HL-60/S4 treated with phorbol 12-myristate 13-acetate at 8.2 ng/mL for 4 days and 3 days (cell line): ENCODE data around the gene PDE2A.

Source experiments
- in situ Hi-C: fragments of 300-500 bp; cut with MboI; formaldehyde crosslinking; loops from 2 replicates; pipeline ENCODE4 v1.15.0; 2022; ENCODE audit warnings: low sequenced_read_pairs

PDE2A gene

DNA sequence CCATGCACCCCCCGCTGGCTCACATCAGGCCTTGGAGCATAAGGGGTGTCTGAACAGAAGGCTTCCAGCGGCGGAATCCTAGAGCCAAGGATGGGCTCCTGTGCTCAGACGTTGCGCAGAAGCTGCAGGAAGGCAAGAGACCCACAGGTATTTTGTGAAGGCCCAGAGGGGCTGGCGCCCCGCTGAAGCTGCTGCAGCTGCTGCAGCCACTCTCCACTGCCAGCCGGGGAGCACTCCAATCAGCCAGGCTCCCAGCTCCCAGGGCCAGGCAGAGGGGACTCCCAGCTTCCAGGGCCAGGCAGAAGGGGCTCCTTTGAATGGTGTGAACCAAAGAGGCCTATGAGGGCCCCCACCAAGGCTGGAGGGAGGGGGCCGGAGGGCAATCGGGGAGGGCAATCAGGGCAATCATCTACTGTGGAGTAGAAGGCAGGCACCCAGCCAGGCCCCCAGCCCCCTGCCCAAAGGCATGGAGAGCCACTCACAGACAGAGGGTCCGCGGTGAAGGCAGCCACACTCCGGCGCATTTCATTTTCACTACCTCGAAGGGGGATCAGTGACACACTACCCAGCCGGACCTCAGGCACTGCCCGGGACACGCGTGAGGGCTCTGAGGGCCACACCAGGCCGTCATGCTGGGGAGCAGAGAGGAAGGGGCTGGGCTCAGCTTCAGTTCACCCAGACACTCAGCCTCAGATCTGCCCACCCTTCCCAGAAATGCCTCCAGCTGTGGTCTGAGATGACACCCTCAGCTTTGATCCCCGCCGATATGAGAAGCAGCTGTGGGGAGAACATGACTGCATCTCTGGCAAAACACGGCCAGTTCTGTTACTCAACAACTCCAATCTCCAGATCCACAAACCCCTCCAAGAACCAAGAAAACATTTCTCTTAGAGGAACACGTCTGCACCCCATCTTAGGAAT, 11.6 kb upstream of the PDE2A start:
- in situ Hi-C loops, result no loop called here

GRCh38 chr11:72684236-72684912, 10.2 kb upstream of the PDE2A start:
- in situ Hi-C loops, result no loop called here

DNA sequence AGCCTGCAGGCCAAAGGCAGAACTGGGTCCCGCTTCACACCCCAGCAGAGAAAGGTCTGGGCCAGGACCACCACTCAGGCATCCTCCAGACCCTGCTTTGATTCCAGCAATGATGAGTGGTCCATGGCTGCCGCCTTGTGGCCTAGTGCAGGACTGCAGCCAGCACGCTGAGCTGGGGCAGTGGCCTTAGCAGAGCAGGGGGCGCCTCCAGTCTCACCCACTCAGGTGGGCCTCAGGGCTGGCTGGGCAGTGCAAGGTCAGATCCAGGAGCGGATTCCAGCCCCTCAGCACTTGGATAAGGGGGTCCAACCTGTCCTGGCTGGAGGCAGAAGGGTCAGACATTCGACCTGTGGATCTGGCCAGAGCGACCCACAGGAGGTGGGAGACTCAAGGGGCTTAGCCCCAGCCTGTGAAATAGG, 9.6 kb upstream of the PDE2A start:
- in situ Hi-C loops, result no loop called here

DNA sequence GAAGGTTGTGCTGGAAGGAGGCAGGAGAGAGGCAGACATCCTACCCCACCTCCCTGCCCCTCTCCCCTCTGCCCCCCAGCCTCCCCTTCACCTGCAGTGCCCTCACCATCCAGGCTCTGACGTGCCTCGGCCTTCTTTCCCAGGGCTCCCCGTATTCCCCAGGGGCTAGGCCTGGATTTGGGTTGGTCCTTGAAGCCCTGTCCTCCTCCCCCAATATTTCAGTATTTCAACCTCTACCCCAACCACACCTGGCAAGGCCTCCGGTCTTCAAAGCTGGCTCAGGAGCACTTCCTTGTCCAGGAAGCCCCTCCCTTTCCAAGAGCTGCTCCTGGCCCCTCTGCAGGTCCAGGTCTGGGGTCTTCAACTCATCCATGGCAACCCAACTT, 8.6 kb upstream of the PDE2A start:
- in situ Hi-C loops, result no loop called here

DNA sequence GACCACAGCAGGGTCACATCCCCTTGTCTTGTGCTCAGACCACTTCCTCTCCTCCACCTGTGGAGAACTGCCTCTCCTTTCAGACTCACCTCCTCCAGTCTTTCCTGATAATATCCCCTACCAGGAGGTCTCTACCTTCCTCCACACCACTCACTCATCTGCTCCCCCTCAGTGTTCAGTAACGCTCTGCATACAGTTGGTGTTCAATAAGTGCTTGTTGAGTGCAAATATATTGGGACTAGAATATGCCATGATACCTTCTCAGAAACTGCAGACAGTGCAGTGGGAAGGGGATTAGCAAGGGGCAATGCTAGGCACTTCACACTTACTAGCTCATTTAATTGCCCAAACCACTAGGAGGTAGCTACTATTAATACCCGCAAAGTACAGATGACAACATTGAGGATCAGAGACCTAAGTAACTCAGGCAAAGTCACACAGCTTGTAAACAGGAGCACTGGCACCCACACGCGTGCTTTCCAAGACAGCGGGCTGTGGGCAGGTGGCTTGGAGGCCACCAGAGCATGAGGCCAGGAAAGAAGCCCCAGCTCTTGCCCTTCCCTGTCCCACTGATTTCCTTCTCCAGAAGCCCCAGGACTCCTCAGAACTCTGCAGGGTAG, 8.1 kb upstream of the PDE2A start:
- in situ Hi-C loops, result no loop called here

GRCh38 chr11:72681226-72682153, 7.3 kb upstream of the PDE2A start:
- in situ Hi-C loops, result no loop called here

DNA sequence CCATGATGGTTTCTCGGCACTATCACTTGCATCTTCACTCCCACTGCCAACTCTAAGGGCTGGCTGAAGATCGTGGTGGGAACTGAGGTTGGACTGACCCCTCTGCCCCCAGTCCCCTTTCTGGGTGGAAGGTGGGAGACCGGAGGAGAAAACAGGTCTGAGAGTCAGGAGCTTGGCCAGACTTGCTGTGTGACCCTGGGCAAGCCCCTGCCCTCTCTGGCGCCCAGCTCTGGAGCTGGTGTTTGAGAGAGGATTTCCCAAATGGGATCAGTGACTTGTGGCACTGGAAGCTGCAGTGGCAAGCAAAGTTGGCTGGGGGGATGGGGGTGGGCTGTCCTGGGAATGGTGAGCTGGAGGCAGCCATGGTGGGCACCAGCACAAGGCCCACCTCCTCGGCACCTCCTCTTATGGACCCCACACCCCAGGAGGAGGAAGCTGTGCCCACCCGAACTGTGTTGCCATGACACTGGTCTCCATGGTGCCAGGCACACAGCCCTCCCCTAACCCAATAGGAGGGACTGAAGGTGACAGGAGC, 6.5 kb upstream of the PDE2A start:
- in situ Hi-C loops, result no loop called here

- in situ Hi-C loops, result loop anchor here (10.0 kb wide), 1 partner anchor 95 kb away; no protein-coding TSS in a partner anchor
These were observed 5.6 kb upstream of the PDE2A start for GRCh38 chr11:72679869-72680268.

DNA sequence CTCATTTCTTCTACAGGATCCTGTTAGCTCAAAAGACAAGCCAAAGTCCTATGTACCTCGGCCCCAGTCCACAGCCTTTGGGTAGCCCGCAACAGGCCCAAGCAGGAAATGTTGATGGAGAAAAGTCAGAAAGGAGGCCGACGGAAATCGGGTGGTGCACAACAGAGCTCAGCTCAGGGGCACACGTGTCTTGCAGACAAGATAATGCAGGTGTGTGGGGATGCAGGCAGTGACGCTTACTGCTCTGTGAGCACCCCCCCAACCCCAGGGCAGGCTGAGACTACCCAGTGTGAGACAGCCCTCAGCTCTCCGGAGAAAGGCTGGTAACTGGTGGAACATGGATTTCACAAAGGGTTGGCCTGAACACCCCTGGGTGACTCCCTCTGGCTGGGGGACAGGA, 4.3 kb upstream of the PDE2A start:
- in situ Hi-C loops, result loop anchor here (10.0 kb wide), 1 partner anchor 94 kb away; no protein-coding TSS in a partner anchor

DNA sequence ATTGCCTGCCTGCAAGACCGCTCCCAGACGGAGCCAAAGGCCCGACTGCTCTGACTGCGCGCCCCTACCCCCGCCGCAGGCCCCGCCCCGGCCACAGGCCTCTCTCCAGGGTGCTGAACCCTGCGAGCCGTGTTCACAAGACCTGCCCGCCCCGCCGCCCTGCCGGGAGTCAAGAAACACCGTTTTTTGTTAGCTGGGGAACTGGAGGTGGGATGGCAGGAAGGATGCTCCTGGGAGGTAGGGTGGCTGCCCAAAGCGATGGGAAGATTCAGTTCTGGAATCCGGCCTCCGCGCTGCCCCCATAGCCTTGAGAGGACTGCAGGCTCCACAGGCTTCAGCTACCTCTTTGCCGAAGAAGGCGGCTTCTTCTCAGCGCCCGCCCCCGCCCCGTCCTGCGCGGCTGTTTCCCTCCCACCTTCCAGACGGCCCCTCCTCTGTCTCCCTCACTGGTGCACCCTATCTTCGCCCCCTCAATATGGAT, 2.7 kb upstream of the PDE2A start:
- in situ Hi-C loops, result loop anchor here (10.0 kb wide), 1 partner anchor 92 kb away; no protein-coding TSS in a partner anchor

DNA sequence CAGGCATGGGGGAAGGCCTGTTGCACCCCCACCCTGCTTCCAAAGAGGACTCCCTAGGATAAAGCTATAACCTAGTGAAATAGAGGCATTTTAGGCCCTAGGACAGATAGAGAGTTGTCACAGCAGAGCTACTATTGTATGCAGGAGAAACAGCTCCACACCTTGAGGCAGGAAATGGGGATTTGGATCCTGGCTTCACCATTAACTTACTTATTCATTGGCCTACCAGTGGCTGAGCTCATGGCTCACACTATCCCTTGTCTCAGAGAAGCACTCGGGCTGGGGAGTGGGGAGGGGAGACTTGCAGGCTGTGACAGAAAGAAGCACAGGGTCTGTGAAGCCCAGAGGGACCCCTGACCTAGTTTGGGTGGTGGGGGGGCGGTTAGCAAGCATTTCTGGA, 999 bp upstream of the PDE2A start:
- in situ Hi-C loops, result loop anchor here (10.0 kb wide), 1 partner anchor 90 kb away; no protein-coding TSS in a partner anchor

- in situ Hi-C loops, result loop anchor here (10.0 to 25.0 kb wide), 2 partner anchors 89 to 211 kb away; no protein-coding TSS in a partner anchor
These were observed 809 bp downstream of the PDE2A start for GRCh38 chr11:72673284-72673942.

GRCh38 chr11:72672597-72673238, 1.5 kb downstream of the PDE2A start:
- in situ Hi-C loops, result loop anchor here (10.0 to 25.0 kb wide), 2 partner anchors 88 to 210 kb away; no protein-coding TSS in a partner anchor

GRCh38 chr11:72671152-72672099, 2.8 kb downstream of the PDE2A start:
- in situ Hi-C loops, result loop anchor here (10.0 to 25.0 kb wide), 2 partner anchors 87 to 209 kb away; no protein-coding TSS in a partner anchor

DNA sequence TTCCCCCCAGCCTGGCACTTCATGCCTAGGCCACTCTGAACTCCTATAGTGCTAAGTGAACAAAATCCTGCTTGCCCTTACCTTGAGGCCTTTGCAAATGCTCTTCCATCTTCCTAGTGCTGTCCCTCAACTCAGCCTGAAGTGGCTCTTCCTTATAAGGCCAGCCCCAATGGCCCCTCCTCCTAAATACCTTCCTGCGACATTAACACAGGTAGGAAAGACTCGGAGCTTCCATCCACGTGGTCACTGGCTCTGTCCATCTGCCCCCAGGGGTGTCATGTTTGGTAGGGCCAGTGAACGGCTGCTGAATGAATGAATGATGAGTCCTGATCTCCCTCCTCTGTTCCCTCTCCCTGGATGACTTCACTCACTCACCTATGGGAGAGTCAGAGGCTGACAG, 4.2 kb downstream of the PDE2A start:
- in situ Hi-C loops, result loop anchor here (10.0 to 25.0 kb wide), 2 partner anchors 85 to 208 kb away; no protein-coding TSS in a partner anchor

DNA sequence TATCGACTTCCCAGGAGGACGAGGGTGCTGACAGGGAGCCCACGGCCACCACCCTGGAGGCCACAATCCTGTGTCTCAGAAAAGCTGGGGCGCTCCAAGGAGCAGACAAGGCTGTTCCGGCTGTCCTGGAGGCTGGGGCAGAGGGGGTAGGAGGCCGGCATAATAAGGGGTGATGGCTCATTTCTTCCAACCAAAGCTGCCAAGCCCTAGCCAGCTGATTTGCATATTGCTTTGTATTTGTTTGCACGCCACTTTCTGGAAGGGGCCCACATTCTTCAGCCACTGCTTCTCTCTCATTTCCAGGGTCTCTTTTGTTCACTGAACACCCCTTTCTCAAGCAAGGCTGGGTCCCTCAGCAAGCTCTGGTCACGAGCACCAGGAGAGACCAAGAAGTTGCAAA, 4.7 kb downstream of the PDE2A start:
- in situ Hi-C loops, result loop anchor here (25.0 kb wide), 1 partner anchor 207 kb away; no protein-coding TSS in a partner anchor

DNA sequence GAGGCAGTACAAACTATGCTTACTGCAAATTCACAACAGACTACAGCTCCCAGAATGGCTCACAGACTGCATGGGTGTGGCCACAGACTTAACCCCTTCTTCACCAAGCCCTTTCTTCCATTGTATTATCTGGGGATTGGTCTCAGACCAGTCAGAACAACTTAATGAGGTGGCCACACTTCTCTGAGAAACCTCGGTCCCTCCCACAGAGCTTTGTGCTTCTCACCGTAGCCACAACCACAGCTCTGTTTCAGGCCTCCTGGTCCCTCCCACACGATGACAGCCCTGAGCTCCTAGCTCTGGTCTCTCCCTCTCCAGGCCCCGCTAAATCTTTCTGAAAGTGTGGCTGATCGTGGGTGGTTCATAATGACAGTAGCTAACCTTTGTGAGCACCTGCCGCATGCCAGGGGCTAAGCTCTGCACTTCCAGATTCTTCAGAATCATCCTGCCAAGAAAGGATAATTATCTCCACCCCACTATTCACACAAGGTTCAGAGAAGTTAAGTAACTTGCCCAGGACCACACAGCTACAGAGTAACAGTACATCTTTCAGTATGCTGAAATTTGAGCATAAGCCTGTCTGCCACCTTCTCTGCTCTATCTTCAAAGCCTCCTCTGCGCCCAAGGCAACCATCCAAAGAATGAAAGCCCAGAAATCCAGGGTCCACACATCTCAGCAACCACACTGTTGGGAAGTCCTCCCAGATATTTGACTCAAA, 5.4 kb downstream of the PDE2A start:
- in situ Hi-C loops, result loop anchor here (25.0 kb wide), 1 partner anchor 206 kb away; no protein-coding TSS in a partner anchor
